GM11168 (cell line): ENCODE results near the gene ZNF385C.
"Not testable (repeated sequence)": the region's sequence is repeated elsewhere in the genome, so short reads cannot be mapped to it uniquely, and the experiment has no call there.

ENCODE experiments used
- in situ Hi-C: fragments of 300-500 bp; cut with MboI; formaldehyde crosslinking; loops from one replicate; pipeline ENCODE4 v1.12.0; 2022; ENCODE audit warnings: low sequenced_read_pairs; ENCODE audit not compliant: unreplicated experiment

ZNF385C gene

GRCh38 chr17:42027961-42028790, 70.1 kb downstream of the ZNF385C start:
- in situ Hi-C loops, result no loop called here

DNA sequence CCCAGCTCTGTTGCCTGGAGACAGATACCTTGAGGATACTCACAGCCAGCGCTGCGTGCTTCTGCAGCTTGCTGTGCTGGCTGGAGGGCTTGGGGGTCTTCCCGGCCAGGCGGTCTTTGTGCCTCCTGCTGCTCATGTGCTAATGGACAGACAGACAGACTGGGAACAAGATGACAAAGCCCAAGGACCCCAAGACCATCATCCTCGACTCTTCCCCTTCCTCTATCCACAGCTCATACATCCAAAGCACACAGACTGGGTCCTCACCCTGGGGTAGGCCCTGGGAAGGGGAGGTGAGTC, 70.7 kb downstream of the ZNF385C start:
- in situ Hi-C loops, result no loop called here

DNA sequence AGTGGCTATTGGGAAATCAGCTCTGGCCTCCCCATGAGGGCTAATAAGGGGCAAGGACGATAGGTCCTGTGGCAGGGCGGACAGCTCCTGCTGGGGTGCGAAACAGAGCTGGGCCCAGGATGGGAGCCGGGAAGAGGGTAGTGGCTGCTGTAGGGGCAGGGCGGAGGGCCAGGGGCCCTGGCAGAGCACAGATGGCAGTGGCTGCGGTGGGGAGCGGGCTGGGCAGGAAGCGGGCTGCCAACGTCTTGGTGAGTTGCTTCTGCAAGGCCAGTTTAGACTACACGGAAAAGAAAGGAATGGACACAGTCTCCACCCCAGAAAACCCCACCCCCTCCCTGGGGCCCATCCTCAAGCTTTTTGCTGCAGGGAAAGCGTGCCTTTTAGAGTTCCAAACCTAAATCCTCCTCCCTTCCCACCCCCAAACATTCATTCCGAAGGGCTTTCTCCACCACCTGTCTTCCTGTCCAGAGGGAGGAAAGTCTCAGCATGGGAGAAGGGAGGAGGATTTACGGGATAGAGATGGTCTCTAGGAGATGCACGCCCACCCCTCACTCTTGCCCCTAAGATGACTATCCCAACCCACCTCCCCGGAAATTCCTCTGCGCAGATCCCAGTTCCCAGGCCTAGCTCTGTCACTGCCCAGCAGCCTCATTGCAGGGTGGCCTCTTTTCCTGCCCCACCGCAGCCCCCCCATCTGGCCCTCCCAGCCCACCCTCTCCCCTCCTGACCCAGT, 71.2 kb downstream of the ZNF385C start:
- in situ Hi-C loops, result no loop called here

GRCh38 chr17:42025936-42026335, 72.3 kb downstream of the ZNF385C start:
- in situ Hi-C loops, result no loop called here

- in situ Hi-C loops, result no loop called here
Observed at GRCh38 chr17:42025191-42025579, 73.1 kb downstream of the ZNF385C start.

DNA sequence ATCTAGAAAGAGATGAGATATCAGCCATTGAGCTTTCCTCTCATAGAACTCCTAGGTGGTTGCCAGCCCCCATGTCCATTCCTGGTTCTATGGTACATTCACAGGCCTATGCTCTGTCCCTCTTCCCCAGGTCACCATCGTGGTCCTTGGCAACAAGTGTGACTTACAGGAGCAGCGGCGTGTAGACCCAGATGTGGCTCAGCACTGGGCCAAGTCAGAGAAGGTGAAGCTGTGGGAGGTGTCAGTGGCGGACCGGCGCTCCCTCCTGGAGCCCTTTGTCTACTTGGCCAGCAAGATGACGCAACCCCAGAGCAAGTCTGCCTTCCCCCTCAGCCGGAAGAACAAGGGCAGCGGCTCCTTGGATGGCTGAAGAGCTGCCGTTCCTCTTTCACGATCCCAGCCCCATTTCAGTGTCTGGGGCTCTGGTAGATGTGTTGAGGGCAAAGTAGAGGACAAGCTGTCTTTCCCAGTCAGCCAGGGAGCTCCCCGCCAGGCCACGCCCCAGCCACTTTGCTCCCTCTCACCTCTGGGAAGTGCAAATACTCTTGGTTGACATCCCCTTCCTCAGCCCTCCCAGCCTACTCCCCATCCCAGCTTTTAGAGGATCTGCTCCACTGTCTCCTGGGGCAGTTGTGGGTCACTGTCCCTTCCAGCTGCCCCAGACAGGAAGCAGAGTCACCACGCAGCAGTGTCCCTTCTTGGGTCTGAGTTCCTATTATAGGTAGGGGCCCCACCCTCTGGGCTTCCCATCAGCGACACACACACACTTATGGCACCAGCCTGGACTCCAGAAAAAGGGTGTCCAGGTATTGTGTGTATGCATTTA, 74.5 kb downstream of the ZNF385C start:
- in situ Hi-C loops, result no loop called here

DNA sequence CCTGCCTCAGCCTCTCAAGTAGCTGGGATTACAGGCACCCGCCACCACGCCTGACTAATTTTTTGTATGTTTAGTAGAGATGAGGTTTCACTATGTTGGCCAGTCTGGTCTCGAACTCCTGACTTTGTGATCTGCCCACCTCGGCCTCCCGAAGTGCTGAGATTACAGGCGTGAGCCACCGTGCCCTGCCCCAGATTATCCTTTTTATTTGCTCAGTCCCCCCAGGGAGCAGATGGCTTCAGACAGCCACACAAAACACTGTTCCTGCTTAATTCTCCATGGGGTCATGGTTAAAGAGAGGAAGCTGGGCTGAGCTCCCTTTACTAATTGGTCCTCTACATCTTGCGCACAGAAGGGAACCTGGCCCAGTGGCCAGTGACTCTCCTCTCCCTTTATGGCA, 77.4 kb downstream of the ZNF385C start:
- in situ Hi-C loops, result not testable (repeated sequence)

DNA sequence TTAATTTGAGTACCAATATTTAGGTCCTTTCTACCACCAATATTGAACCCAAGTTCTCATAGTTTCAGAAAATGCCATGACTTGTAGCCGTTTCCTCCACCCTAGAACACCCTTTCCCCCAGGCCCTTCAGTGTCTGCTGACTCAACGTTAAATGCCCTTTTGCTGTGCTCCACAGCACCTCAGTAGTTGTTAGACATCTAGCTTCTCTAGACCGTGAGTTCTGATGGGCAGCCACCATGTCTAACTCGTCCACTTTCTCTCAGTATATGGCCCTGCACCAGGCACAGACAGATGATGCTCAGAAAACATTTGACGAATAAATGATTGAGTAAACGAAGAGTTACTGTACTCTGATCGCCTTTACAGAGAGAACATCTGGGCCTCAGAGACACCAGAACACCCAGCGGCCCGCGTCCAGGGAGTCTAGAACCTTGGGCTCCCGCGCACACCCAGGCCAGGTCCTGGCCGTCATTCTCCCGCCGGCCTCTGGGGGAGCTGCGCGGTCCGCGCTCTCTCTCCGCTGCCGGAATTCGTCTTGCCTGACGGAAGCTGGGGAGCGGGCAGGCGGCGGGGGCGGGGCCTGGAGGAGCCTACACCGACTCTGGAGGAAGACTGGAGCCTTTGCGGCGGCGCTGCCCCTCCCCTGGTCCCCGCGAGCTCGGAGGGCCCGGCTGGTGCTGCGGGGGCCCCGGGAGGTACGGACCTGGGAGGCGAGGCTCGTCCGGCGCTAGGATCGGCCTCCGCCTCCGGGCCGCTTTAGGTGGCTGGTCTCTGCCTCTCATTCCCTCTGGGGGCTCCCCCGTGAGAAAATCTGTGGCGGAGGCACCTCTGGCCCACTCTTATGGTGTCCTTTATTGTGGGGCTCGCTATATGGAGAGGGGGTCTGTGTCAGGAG, 78.5 kb downstream of the ZNF385C start, which contains the start of gene NKIRAS2:
NKIRAS2 (plus strand) TSS at position 582 of the 896 bp plus-strand sequence. CDS start 1,488 bp downstream, outside the sequence.
- in situ Hi-C loops, result no loop called here

DNA sequence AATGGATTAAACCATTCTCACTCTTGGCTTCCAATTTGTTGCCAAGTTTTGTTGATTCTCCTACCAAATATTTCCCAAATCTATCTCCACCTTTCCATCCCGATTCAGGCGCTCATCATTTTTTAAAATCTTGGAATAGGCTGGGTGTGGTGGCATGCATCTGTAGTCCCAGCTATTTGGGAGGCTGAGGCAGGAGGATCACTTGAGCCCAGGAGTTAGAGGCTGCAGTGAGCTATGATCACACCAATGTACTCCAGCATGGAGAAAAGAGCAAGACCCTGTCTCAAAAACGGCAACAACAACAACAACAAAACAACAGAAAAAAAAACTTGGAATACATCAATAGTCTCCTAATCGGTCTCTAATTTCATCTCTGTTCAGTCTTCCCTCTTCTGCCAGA, 79.3 kb downstream of the ZNF385C start:
- in situ Hi-C loops, result no loop called here

DNA sequence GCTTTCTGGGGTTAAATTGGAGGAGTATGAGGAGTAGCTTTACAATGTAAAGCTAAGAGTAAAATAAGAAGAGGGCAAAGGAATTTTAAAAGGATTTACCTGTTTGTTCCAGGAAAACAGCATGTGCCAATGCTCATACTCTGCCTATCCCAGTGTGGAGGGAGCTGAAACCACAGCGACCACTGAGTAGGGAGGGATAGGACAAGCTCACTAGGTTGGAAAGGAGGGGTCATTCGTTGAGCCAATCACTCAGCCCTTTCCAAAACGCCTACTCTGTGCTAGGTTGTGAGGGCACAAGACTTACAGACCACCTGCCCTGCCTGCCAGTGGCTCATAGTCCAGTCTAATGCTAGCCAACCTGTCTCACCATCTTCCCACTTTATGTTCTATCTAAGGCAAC, 79.9 kb downstream of the ZNF385C start:
- in situ Hi-C loops, result no loop called here

DNA sequence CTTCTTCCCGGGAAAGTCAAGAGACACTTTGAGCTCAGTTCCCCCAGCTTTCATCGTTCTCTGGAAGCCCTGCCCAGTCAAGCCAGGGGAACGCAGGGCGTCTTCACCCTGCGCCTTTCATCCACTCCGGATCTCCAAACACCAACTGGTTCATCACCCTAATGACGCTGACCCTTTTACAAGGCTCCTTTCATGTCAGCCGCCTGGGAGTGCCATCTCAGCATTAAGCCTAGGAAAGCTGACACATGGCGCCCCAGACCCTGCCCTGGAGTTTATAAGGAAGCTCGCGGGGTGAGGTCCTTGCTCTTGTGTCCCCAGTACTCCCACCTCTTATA, 80.4 kb downstream of the ZNF385C start:
- in situ Hi-C loops, result no loop called here

DNA sequence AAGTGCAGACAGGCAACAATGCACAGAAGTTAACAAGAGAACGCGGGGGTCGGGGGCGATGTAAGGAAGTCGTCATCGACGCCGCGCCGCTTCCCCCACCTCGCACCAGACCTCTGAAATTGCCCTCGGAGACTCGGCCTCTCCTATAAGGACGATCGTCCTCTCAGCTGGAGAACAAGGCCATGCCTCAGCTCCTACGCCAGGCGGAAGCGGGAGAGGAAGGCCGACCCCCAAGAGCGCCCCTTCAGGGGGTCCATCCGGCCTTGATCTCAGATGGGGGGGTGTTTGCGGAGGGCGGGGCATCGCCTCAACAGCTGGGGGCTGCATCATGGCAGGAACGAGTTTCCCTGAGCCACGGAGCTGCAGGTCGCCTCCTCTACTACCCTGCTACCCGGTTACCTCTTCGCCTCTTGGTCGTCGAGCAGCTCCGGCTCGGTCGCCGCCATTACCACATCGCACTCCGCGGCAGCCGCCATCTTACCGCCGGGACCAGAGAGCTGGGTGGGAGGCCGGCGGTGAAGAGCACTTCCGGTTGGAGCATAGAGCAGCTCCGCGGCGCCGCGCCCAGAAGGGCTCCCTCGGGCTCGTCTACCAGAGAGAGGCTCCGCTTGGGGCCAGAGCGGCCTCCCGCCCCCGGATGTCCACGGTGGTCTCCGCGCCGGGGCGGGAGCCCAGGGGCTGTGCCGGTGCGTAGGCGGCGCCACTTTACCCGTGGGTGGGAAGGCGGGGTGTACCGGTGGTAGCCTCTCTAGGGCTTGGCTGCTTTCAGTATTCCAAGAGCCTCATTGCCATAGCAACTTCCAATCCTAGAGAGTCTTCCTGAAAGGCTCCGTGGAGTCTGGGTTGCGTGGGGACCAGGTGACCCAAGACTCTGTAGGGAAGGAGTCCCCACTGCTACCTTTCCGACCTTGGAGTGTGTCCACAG, 81.1 kb downstream of the ZNF385C start, which contains the start of gene DNAJC7:
DNAJC7 (minus strand) TSS at position 499 of the 925 bp plus-strand sequence; CDS start at position 476, 23 bp downstream.
- in situ Hi-C loops, result no loop called here

DNA sequence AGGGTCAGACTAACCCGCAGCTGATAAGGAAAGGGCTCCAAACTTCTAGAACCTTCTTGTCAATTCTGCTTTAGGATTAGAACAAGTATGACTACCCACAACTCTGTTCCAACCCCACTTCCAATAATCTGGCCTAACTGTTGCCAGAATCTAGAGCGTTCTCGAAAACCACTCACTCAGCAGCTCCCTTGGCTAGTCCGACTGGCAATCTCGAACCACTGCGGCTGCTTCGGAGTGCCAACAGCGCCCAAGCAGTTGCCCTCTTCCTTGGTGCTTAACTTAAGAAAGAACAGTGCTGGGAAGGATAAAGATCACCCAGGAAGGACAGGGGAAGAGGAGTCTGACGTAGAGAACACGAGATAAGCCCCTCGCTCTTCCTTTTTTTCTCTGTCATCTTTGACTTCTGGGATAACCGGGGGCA, 81.9 kb downstream of the ZNF385C start:
- in situ Hi-C loops, result no loop called here

DNA sequence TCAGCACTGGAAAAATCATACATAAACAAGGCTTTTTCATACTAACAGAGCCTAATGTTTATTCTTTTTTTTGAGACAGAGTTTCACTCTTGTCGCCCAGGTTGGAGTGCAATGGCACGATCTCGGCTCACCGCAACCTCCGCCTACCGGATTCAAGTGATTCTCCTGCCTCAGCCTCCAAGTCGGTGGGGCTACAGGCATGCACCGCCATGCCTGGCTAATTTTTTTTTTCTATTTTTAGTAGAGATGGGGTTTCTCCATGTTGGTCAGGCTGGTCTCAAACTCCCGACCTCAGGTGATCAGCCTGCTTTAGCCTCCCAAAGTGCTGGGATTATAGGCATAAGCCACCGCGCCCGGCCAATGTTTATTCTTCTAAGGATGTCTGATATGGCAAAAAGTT, 84.5 kb downstream of the ZNF385C start:
- in situ Hi-C loops, result not testable (repeated sequence)

DNA sequence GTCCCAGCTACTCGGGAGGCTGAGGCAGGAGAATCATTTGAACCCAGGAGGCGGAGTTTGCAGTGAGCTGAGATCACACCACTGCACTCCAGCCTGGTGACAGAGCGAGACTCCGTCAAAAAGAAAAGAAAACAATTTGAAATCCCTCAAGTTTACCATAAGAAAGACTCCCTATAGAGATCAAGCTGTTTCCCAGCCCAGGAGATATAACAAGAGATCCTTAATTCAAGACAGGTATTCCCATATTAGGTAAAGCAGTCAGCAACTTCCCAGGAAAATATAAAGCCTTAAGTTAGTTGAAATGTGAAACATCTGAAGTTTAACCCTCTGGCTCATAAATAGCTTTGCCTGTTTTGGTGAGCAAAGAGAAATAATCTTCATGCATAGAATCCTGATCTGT, 85.9 kb downstream of the ZNF385C start:
- in situ Hi-C loops, result not testable (repeated sequence)

- in situ Hi-C loops, result no loop called here
Observed at GRCh38 chr17:42010898-42011516, 87.3 kb downstream of the ZNF385C start.

- in situ Hi-C loops, result not testable (repeated sequence)
Observed at GRCh38 chr17:42010266-42010680, 88.0 kb downstream of the ZNF385C start.

DNA sequence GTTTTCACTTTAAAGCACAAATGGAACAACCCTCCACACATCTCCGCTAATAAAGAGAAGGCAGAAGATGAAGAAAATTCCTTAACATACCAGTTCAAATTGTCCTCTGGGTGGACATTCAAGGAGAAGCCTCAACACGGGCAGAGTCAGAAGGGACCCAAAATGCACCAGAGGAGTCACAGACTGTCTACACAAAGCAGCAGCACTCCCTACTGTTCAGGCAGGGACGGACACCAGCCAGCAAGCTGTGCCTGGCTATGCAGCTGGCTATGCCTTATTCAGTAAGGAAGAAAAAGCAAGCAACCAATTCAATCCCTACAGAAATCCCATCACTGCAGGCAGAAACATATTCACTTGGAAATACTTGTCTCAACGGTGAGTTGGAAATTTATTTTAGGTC, 89.1 kb downstream of the ZNF385C start:
- in situ Hi-C loops, result no loop called here
